Smooth muscle cell (in vitro differentiated cells): ENCODE measurements around the gene GPBP1L1. TPM values are rescaled to one million over a fixed set of nuclear protein-coding genes. Genes with fewer than 3 reads are reported as not detected.

Source experiments
- DNase-seq: peaks from one replicate; lab custom pipeline; 2025; ENCODE audit not compliant: unreplicated experiment; lab: John Stamatoyannopoulos, UW
- H2AFZ ChIP-seq: fragments of 200-600 bp; sonication (generic); 2 replicates; pipeline ENCODE4 v1.6.0; 2016; ENCODE audit warnings: antibody characterized with exemption, low read depth, mild to moderate bottlenecking
- H3F3A ChIP-seq: fragments of 200-600 bp; sonication (generic); 2 replicates; pipeline ENCODE4 v1.6.0; 2017; ENCODE audit warnings: antibody characterized with exemption, low read depth
- H3K27ac ChIP-seq: fragments of 200-600 bp; sonication (generic); 2 replicates; pipeline ENCODE4 v1.5.1; 2016; ENCODE audit warnings: low read depth, mild to moderate bottlenecking
- H3K27me3 ChIP-seq: fragments of 200-600 bp; sonication (generic); 2 replicates; pipeline ENCODE4 v1.6.1; 2016; ENCODE audit warnings: low read depth, mild to moderate bottlenecking
- H3K36me3 ChIP-seq: fragments of 200-600 bp; sonication (generic); 2 replicates; pipeline ENCODE4 v1.5.1; 2016; ENCODE audit warnings: low read depth
- H3K4me1 ChIP-seq: fragments of 200-600 bp; sonication (generic); 2 replicates; pipeline ENCODE4 v1.5.1; 2016; ENCODE audit warnings: low read depth
- H3K4me2 ChIP-seq: fragments of 200-600 bp; sonication (generic); 2 replicates; pipeline ENCODE4 v1.6.0; 2016; ENCODE audit warnings: mild to moderate bottlenecking
- H3K4me3 ChIP-seq: fragments of 200-600 bp; sonication (generic); 2 replicates; pipeline ENCODE4 v1.5.1; 2016; ENCODE audit warnings: mild to moderate bottlenecking
- H3K79me2 ChIP-seq: fragments of 200-600 bp; sonication (generic); 2 replicates; pipeline ENCODE4 v1.6.0; 2016; ENCODE audit warnings: low read depth, mild to moderate bottlenecking
- H3K9ac ChIP-seq: fragments of 200-600 bp; sonication (generic); 2 replicates; pipeline ENCODE4 v1.6.0; 2016; ENCODE audit warnings: low read depth
- H3K9me3 ChIP-seq: fragments of 200-600 bp; sonication (generic); replicated peaks from 2 replicates; pipeline ENCODE4 v1.5.1; 2016; ENCODE audit warnings: low read depth
- H4K20me1 ChIP-seq: fragments of 200-600 bp; sonication (generic); 2 replicates; pipeline ENCODE4 v1.6.0; 2016; ENCODE audit warnings: low read depth
- WGBS: methylation state at CpG from one replicate; pipeline ENCODE4 v1.1.7; 2016; ENCODE audit warnings: low lambda C conversion rate; 5-methylcytosine and 5-hydroxymethylcytosine counted together
- polyA plus RNA-seq: library from polyadenylated mRNA; unstranded; fragments of >200 nt; fragmentation: Nextera tagmentation; extraction: Ambion mirVana; gene quantifications from 2 replicates; pipeline ENCODE4 v1.2.1, GENCODE V29; 2016
- small RNA-seq: library from RNA; depleted of rRNA; stranded (forward); fragments of <200 nt; gene quantifications from one replicate; pipeline ENCODE3, GENCODE V24; 2014
- total RNA-seq: library from RNA; depleted of rRNA; stranded (reverse); fragments of >200 nt; gene quantifications from 2 replicates; pipeline ENCODE4 v1.2.3, GENCODE V29; 2014
- TF ChIP-seq, protein P1 (sequence below): fragments of 200-600 bp; sonication (generic); IDR thresholded peaks from 2 replicates; pipeline ENCODE4 v1.5.1; 2017; ENCODE audit warnings: borderline replicate concordance, mild to moderate bottlenecking, antibody characterized with exemption; ENCODE audit not compliant: insufficient read depth, poor library complexity, severe bottlenecking

GPBP1L1 gene
- total and polyA plus RNA-seq, 2 experiments from 2014 or later, result 51.9 to 93.2 TPM

DNA sequence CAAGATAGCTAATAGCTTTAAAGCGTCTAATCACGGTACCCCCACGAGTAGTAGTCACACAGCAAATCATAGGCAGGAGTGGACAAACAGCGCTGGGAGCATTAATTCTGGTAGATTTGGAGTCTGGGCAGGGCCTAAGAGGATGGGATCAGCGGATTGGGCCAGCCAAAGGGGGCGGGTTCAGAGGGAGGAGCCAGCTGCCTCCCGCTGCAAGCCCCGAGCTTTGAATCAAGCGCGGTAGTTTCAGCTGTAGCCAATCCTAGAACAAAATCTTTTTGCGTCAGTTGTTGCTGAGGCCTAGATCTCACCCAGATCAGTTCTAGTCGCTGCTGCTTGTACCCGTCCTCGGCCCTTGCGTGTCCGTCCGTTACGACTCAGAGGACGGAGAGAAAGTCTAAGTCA lies 103.1 kb downstream of the GPBP1L1 start:
- Histone ChIP-seq H3F3A (no peaks in the 10 kb centered on the region), H3K27me3 (no peaks in the 10 kb centered on the region), H3K4me3 (peak overlapping the region; percentile 72), H3K27ac (peak overlapping the region; percentile 91), H3K36me3 (no peaks in the 10 kb centered on the region), H3K9me3 (no peaks in the 10 kb centered on the region), H3K79me2 (peaks cover 36% of the 10 kb centered on the region), H2AFZ (peak overlapping the region; percentile 98), H3K4me1 (peaks cover 14% of the 10 kb centered on the region), H4K20me1 (peaks cover 35% of the 10 kb centered on the region), H3K4me2 (peak overlapping the region; percentile 88), H3K9ac (peak overlapping the region; percentile 65)
- DNase-seq, result peak; percentile 90
- WGBS, result 1% methylated on average over 19 of the region's 19 CpGs
- TF ChIP-seq, protein P1, sequence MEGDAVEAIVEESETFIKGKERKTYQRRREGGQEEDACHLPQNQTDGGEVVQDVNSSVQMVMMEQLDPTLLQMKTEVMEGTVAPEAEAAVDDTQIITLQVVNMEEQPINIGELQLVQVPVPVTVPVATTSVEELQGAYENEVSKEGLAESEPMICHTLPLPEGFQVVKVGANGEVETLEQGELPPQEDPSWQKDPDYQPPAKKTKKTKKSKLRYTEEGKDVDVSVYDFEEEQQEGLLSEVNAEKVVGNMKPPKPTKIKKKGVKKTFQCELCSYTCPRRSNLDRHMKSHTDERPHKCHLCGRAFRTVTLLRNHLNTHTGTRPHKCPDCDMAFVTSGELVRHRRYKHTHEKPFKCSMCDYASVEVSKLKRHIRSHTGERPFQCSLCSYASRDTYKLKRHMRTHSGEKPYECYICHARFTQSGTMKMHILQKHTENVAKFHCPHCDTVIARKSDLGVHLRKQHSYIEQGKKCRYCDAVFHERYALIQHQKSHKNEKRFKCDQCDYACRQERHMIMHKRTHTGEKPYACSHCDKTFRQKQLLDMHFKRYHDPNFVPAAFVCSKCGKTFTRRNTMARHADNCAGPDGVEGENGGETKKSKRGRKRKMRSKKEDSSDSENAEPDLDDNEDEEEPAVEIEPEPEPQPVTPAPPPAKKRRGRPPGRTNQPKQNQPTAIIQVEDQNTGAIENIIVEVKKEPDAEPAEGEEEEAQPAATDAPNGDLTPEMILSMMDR, result no peak

Small RNA genes lying within 50 kb of the gene (small RNA-seq; reads per million reads assigned to genes)
- not detected for gene AL355480.1
- not detected for gene AL355480.2
- gene AL355480.3, result not detected
- not detected for gene AL355480.4

Other genes with a start within 250 kb of the GPBP1L1 start
- 3.4 and 4.3 TPM in 2 replicates for gene TESK2, start 195.4 kb downstream of the GPBP1L1 start, total RNA-seq
- gene TESK2, start 195.4 kb downstream of the GPBP1L1 start, polyA plus RNA-seq, result 1.3 and 2.3 TPM in 2 replicates
- gene CCDC163, start 186.5 kb downstream of the GPBP1L1 start, total RNA-seq, result 0.18 and 2.4 TPM in 2 replicates
- gene CCDC163, start 186.5 kb downstream of the GPBP1L1 start, polyA plus RNA-seq, result 1.3 and 2.1 TPM in 2 replicates
- gene MMACHC, start 186.2 kb downstream of the GPBP1L1 start, total RNA-seq, result 2.5 and 3.0 TPM in 2 replicates
- gene MMACHC, start 186.2 kb downstream of the GPBP1L1 start, polyA plus RNA-seq, result 1.3 and 1.8 TPM in 2 replicates
- gene PRDX1, start 164.6 kb downstream of the GPBP1L1 start, total RNA-seq, result 299 and 303 TPM in 2 replicates
- 369 and 409 TPM in 2 replicates for gene PRDX1, start 164.6 kb downstream of the GPBP1L1 start, polyA plus RNA-seq
- gene AKR1A1, start 135.7 kb downstream of the GPBP1L1 start, total RNA-seq, result 64.1 and 91.4 TPM in 2 replicates
- 135 and 148 TPM in 2 replicates for gene AKR1A1, start 135.7 kb downstream of the GPBP1L1 start, polyA plus RNA-seq
- 40.4 and 83.0 TPM in 2 replicates for gene NASP, start 102.5 kb downstream of the GPBP1L1 start, total RNA-seq
- 44.9 and 64.2 TPM in 2 replicates for gene NASP, start 102.5 kb downstream of the GPBP1L1 start, polyA plus RNA-seq
- 0.81 and 2.5 TPM in 2 replicates for gene CCDC17, start 62.5 kb downstream of the GPBP1L1 start, total RNA-seq
- gene CCDC17, start 62.5 kb downstream of the GPBP1L1 start, polyA plus RNA-seq, result 0.64 and 1.6 TPM in 2 replicates
- 19.4 and 23.3 TPM in 2 replicates for gene TMEM69, start 1.6 kb upstream of the GPBP1L1 start, total RNA-seq
- gene TMEM69, start 1.6 kb upstream of the GPBP1L1 start, polyA plus RNA-seq, result 16.7 and 26.8 TPM in 2 replicates
- gene IPP, start 64.1 kb upstream of the GPBP1L1 start, total RNA-seq, result 9.9 and 14.2 TPM in 2 replicates
- gene IPP, start 64.1 kb upstream of the GPBP1L1 start, polyA plus RNA-seq, result 12.9 and 14.8 TPM in 2 replicates
- 18.4 and 21.5 TPM in 2 replicates for gene MAST2, start 117.1 kb upstream of the GPBP1L1 start, total RNA-seq
- 26.2 and 34.8 TPM in 2 replicates for gene MAST2, start 117.1 kb upstream of the GPBP1L1 start, polyA plus RNA-seq